IPS DF 19.7 (cell line): ENCODE measurements around the gene COL27A1.
"Not testable (repeated sequence)": the region's sequence is repeated elsewhere in the genome, so short reads cannot be mapped to it uniquely, and the experiment has no call there.

Source experiments
- DNase-seq: peaks from one replicate; pipeline ENCODE4 v3.0.0-alpha.2; 2013; ENCODE audit warnings: low read depth, low spot score

The COL27A1 gene

GRCh38 chr9:114303977-114304376, 148.6 kb downstream of the COL27A1 start:
- DNase-seq: no peak

GRCh38 chr9:114304416-114305188, 149.3 kb downstream of the COL27A1 start:
- no peak for DNase-seq

- DNase-seq: no peak
These were observed 152.5 kb downstream of the COL27A1 start for GRCh38 chr9:114307899-114308267.

GRCh38 chr9:114308361-114308950, 153.1 kb downstream of the COL27A1 start:
- no peak for DNase-seq

- no peak for DNase-seq
These were observed 153.8 kb downstream of the COL27A1 start for GRCh38 chr9:114309096-114309495.

- DNase-seq: no peak
These were observed 155.4 kb downstream of the COL27A1 start for GRCh38 chr9:114310471-114311450.

- DNase-seq: no peak
These were observed 156.5 kb downstream of the COL27A1 start for GRCh38 chr9:114311571-114312512.

- DNase-seq: no peak
These were observed 157.2 kb downstream of the COL27A1 start for GRCh38 chr9:114312513-114312875.

GRCh38 chr9:114313186-114313585, 157.8 kb downstream of the COL27A1 start:
- DNase-seq: no peak

GRCh38 chr9:114314256-114314867, 159.0 kb downstream of the COL27A1 start:
- no peak for DNase-seq

GRCh38 chr9:114314881-114315722, 159.8 kb downstream of the COL27A1 start:
- DNase-seq: no peak

GRCh38 chr9:114315723-114316363, 160.5 kb downstream of the COL27A1 start:
- DNase-seq: no peak

- no peak for DNase-seq
These were observed 161.4 kb downstream of the COL27A1 start for GRCh38 chr9:114316605-114317230.

- no peak for DNase-seq
These were observed 162.5 kb downstream of the COL27A1 start for GRCh38 chr9:114317665-114318357.

- DNase-seq: no peak
These were observed 163.1 kb downstream of the COL27A1 start for GRCh38 chr9:114318416-114318815.

- DNase-seq: no peak
These were observed 163.8 kb downstream of the COL27A1 start for GRCh38 chr9:114319147-114319546.

- DNase-seq: not testable (repeated sequence)
These were observed 165.4 kb downstream of the COL27A1 start for GRCh38 chr9:114320710-114321109.

- no peak for DNase-seq
These were observed 166.4 kb downstream of the COL27A1 start for GRCh38 chr9:114321759-114322158.
